Measurements from ENCODE around the gene SLC27A3. TPM values are rescaled to one million over a fixed set of nuclear protein-coding genes. Genes with fewer than 3 reads are reported as not detected.

The SLC27A3 gene
- total and polyA plus RNA-seq, 2 of the 8 experiments (the other 6 are each of a cell fraction or from before 2014, with no cell fraction given) = 39.1 to 40.1 TPM

DNA sequence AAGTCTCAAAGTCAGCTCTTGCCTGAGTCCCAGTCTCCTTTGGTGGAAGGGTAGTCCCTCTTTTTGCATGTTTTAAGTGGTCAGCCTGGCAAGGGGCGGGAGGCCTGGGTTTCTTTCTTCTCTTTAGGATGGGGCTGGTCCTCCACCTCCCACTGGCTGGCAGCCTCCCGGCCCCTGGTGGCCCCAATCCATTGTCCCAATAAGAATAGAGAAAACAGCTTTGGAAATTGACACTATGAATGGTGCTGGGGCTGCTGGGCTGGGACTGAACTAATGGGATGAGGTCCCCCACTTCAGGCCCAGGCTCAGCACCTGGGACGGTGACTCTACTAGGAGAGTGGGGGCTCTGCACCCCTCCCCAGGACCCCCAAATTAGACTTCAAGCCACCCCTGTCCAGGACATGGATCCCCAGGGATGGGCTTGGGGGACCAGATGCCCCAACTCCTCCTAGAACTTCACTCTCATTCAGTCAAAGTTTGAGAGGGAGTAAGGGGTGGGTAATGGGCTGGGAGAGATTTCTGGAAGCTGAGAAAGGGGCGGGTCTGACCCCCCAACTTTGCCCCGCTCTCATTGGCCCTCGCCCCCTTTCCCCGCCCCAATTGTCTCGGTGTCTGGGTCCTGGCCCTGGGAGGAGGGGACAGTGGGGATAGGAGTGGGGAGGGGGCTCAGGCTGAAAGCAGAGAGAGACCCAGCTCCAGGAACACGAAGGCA lies 18.2 kb downstream of the SLC27A3 start:
- Histone ChIP-seq H3K4me1 (replicated peaks in 1 of 4; ENCODE audit: control insufficient read depth in 3 of 4, insufficient read depth in 4 of 4, low read length in 3 of 4) (peaks cover 6 to 32% (median 22%) of the 10 kb centered on the region in 4 experiments), H3K4me2 (ENCODE audit: insufficient read depth in 1 of 2, low read depth in 2 of 2, low read length in 2 of 2) (peak overlapping the region; percentile 60 to 61; a peak in 3 of 4 replicates)
- no peak for TF ChIP-seq JUN (IDR thresholded peaks at IDR 0.05; ENCODE audit: low read depth, low read length)
- TF ChIP-seq EP300 (IDR thresholded peaks at IDR 0.05; ENCODE audit: borderline replicate concordance in 1 of 2, low read depth in 2 of 2, low read length in 2 of 2) = no peak
- TF ChIP-seq, protein P1, sequence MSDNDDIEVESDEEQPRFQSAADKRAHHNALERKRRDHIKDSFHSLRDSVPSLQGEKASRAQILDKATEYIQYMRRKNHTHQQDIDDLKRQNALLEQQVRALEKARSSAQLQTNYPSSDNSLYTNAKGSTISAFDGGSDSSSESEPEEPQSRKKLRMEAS (IDR thresholded peaks at IDR 0.05) = no peak
- TF ChIP-seq CBX8 (IDR thresholded peaks at IDR 0.05; ENCODE audit: borderline replicate concordance, low read depth, low read length) = no peak
- no peak for TF ChIP-seq HDAC2 (IDR thresholded peaks at IDR 0.05; ENCODE audit: borderline replicate concordance in 1 of 2, low read depth in 2 of 2, low read length in 2 of 2)
- no peak for TF ChIP-seq HDAC6 (IDR thresholded peaks at IDR 0.05; ENCODE audit: low read depth, low read length)
- TF ChIP-seq MAFK (IDR thresholded peaks at IDR 0.05; ENCODE audit: low read depth, low read length) = no peak
- no peak for TF ChIP-seq KDM5A (IDR thresholded peaks at IDR 0.05; ENCODE audit: low read length)
- no peak for TF ChIP-seq EGR1 (IDR thresholded peaks at IDR 0.05; ENCODE audit: borderline replicate concordance, low read depth, low read length)

More for the DNA sequence above, 18.2 kb downstream of the SLC27A3 start:
- peak in 1 of 2 experiments; percentile 58 for DNase-seq (ENCODE audit: low read depth in 1 of 2, low spot score in 2 of 2)
- H4K91ac ChIP-seq (replicated peaks; ENCODE audit: insufficient read length, low read length) = peak overlapping the region; percentile 45
- no peak overlapping the region for H3K56ac ChIP-seq (replicated peaks; ENCODE audit: insufficient read length, low read depth, low read length)
- no peaks in the 10 kb centered on the region; a peak in 1 of 7 replicates for H3K27me3 ChIP-seq (replicated peaks in 1 of 4; ENCODE audit: control insufficient read depth in 3 of 4, extremely low read depth in 1 of 4, insufficient read depth in 3 of 4, low read length in 3 of 4)
- peak overlapping the region in 3 of 4 experiments; percentile 8 to 48 (median 11); a peak in 4 of 8 replicates for H3K4me3 ChIP-seq (ENCODE audit: extremely low read depth in 1 of 4, insufficient read depth in 2 of 4, low read depth in 3 of 4, low read length in 4 of 4)
- H4K8ac ChIP-seq (ENCODE audit: extremely low read depth, insufficient read depth, low read length) = no peak overlapping the region
- no peak overlapping the region for H2BK120ac ChIP-seq (replicated peaks; ENCODE audit: low read depth, low read length)
- peak overlapping the region; percentile 77; the same call in 1 of the 2 replicates for H2BK12ac ChIP-seq (ENCODE audit: low read depth, low read length)
- no peaks in the 10 kb centered on the region for H3K36me3 ChIP-seq (ENCODE audit: control insufficient read depth in 2 of 4, insufficient read depth in 4 of 4, low read length in 3 of 4)
- H3K18ac ChIP-seq (ENCODE audit: extremely low read depth, low read length) = peak overlapping the region; percentile 24
- WGBS, 2 experiments (ENCODE audit: extremely low coverage in 1 of 2, insufficient coverage in 1 of 2, insufficient read length in 1 of 2, insufficient replicate concordance in 2 of 2, low coverage in 1 of 2, low lambda C conversion rate in 2 of 2, missing lambda C conversion rate in 1 of 2) = 59% methylated on average over 4 of the region's 9 CpGs; no CpG with 5 or more reads in 1 of the 2 experiments
- no peaks in the 10 kb centered on the region for H3K79me1 ChIP-seq (ENCODE audit: low read depth, low read length)
- no peak overlapping the region for H3K23ac ChIP-seq (ENCODE audit: insufficient read length)
- H3K27ac ChIP-seq (ENCODE audit: low read depth, low read length) = no peak overlapping the region
- ChIA-PET POLR2A (ENCODE audit: partially characterized antibody) (interaction anchor here (0.9 to 15.1 kb wide), 8 partner anchors 13 to 200 kb away, joined by 3 to 153 read pairs (median 4); partner anchors contain the start of genes CHTOP, GATAD2B, RPS27 and SLC27A3), CTCF (ENCODE audit: partially characterized antibody) (interaction anchor here (0.8 to 2.1 kb wide), 4 partner anchors 9 to 121 kb away, joined by 3 to 11 read pairs (median 3); no protein-coding TSS in a partner anchor)
- H2BK5ac ChIP-seq (ENCODE audit: low read depth, low read length) = peak overlapping the region; percentile 83; the same call in 1 of the 2 replicates
- H3K4ac ChIP-seq (replicated peaks; ENCODE audit: insufficient read length, low read depth, low read length) = no peak overlapping the region
- H4K5ac ChIP-seq (ENCODE audit: insufficient read length, low read depth, low read length) = no peak overlapping the region
- H3K9me3 ChIP-seq (ENCODE audit: insufficient read depth in 2 of 2, low read depth in 1 of 2, low read length in 1 of 2) = no peaks in the 10 kb centered on the region
- no peak overlapping the region for H3K9ac ChIP-seq (replicated peaks in 1 of 4; ENCODE audit: extremely low read depth in 1 of 4, low read depth in 3 of 4, low read length in 3 of 4)
- no peak overlapping the region for H2AFZ ChIP-seq (ENCODE audit: low read length)
- H3K79me2 ChIP-seq (ENCODE audit: control insufficient read depth in 1 of 2, insufficient read depth in 2 of 2, low read length in 2 of 2) = no peaks in the 10 kb centered on the region
- peaks cover 0 to 4% of the 10 kb centered on the region in 2 experiments for H4K20me1 ChIP-seq (replicated peaks in 1 of 2; ENCODE audit: control insufficient read depth in 1 of 2, insufficient read depth in 2 of 2, low read length in 2 of 2)
- 0 out of 2 replicates have a peak overlapping the region, but pooled peaks have one; percentile 61 for H2BK15ac ChIP-seq (ENCODE audit: low read length)
- no peak for FAIRE-seq
- H3K14ac ChIP-seq (ENCODE audit: insufficient read length) = no peak overlapping the region
- no peaks in the 10 kb centered on the region; the same call in 1 of the 2 replicates for H3K23me2 ChIP-seq (ENCODE audit: low read depth, low read length)
- H2AK5ac ChIP-seq (ENCODE audit: low read depth, low read length) = no peak overlapping the region
- H2BK20ac ChIP-seq (ENCODE audit: low read length) = peak overlapping the region; percentile 10; the same call in 1 of the 2 replicates

Measured in H1 (cell line).